DMS79 (cell line): Measurements from ENCODE around the gene JMJD8.
A peak's percentile ranks its signal among the peaks of the same experiment; 100 is the strongest.
"Not testable (repeated sequence)": the region's sequence is repeated elsewhere in the genome, so short reads cannot be mapped to it uniquely, and the experiment has no call there.

Experiments used
- DNase-seq: peaks from one replicate; lab custom pipeline; 2025; lab: John Stamatoyannopoulos, UW

Gene JMJD8

DNA sequence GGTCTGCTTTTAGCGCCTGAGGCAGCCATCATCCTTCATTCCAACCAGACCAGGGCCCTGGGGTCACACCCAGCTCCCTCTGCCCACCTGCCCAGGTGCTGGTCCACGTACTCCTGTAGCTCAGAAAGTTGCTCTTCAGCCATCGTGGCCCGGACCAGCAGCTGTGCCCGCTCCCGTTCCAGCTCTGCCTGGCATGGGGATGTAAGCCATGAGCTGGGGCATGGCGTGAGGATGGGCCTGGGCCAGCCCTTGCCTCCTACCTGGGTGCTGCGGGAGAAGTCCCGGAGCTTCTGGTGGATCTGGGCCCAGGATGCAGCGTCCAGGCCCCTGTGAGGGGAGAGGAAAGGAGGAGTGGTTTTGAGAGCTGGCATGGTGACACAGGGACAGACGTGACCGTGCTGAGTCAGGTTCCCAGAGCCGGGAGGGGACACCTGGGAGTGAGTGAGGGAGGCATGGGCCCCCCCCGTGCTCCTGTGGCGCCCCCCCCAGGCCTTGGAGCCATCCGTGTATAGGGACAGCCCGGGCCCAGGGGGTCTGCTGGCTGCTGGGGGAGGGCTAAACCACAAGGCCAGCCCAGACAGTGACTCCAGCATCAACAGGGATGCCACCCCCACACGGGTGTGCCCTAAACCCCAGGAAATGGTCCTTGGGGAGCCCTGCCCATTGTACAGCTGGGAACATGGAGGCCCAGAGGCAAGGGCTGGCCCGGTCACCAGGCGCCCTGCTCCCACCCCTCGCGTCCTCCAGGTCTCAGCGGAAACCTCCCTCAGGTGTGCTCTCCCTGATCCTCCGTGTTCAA, 38.9 kb upstream of the JMJD8 start:
- no peak for DNase-seq

DNA sequence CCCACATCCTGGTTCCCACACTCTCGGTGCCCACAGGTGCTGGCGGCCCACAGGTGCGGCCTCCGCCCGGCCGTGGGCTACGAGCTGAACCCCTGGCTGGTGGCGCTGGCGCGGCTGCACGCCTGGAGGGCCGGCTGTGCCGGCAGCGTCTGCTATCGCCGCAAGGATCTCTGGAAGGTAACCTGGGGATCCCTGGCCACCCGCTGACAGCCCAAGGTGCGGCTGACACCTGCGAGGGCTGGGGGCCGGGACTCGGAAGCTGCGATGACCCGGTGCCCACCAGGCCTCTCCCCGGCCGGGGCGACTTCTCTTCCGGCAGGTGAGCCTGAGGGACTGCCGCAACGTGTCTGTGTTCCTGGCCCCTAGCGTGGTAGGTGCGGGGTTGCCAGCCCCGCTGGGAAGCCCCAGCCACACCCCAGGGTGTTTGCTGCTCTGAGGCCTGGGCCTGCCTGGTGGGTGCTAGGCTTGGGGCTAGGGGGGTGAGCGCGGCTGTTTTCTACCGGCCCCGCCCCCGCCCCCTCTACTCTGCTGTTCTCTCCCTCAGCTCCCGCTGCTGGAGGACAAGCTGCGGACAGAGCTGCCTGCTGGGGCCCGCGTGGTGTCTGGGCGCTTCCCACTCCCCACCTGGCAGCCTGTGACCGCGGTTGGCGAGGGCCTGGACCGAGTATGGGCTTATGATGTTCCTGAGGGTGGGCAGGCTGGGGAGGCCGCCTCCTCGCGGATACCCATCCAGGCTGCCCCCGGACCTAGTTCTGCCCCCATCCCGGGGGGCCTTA, 37.8 kb upstream of the JMJD8 start:
- DNase-seq = no peak

DNA sequence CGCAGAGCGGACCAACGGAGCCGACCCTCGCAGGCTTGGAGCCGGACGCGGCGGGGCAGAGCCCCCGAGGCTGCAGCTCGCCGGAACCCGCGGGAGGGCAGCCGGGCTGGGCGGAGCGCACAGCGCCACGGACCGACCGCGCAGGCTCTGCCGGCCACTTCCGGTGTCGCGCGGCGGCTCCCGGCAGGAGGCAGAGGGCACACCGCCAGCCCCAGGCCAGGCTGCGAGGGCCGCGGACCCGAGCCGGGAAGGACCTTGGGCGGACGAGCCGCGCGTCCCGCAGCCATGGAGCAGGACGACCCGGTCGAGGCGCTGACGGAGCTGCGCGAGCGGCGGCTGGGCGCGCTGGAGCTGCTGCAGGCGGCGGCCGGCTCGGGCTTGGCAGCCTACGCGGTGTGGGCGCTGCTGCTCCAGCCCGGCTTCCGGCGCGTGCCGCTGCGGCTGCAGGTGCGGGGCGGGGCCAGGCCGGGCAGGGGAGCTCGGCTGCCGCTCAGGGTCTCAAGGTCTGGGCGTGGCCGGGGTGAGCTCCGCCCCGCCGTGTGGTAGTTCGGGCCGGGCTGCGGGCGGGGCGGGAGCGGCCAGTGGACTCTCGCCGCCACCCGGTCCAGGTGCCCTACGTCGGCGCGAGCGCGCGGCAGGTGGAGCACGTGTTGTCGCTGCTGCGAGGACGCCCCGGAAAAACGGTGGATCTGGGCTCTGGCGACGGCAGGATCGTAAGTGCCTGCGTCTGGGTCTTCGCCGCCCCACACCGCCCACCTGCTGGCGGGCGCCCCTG, 37.0 kb upstream of the JMJD8 start, which contains the start of gene ANTKMT:
ANTKMT (plus strand) TSS at position 157 of the 775 bp plus-strand sequence; CDS start at position 286, 129 bp downstream.
- peak; percentile 68 for DNase-seq

DNA sequence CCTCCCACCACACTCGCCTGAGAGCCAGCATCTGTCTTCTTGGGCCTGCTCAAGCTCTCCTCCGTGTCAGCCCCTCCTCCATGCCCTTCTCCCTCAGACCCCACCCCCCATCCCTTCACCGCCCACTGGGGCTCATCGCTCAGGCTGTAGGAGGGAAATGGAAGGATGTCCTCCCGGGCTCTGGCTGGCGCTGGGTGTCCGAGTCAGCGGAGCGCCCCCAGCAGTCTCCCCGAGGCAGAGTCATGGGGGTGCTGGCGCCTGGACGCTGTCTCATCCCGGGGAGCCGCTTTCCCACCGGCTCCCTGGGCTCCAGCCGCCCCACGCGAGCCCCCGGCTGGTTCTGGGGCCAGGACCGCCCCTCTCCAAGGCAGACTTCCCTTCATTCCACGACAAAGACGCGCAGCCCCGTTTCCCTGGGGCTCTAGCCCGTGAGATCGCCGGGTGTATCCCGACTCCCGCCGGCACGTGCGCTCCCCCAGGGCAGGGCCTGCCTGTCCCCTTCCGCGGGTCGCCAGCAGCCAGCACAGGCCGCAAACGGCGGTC, 36.4 kb upstream of the JMJD8 start:
- DNase-seq = peak; percentile 33

DNA sequence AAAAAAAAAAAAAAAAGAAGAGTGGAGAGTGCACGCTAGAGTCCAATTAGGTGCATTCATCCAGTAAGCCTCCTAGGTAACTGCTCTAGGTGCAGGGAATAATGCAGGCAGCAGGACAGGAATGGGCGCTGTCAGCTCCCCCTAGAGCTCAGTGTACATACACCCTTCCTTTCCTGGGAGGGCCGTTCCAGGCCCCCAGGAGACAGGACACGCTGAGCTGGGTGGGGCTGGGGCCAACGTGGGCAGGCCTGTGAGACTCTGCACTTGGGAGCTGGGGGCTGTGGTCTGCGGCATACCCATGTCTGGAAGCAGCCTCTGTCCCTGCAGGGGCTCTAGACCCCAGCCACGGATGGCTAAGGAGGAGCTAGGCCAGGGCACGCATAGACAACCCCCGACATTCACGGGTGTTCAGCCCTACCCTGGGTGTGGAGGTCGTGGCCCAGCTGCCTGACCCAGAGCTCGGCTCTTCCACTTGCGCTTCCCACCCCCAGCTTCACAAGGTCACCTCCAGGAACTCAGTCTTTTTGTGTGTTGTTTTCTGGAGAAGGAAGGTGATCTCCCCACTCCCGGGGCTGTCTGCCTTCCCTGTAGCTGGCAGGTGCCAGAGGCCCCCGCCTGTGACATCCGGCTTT, 35.8 kb upstream of the JMJD8 start:
- DNase-seq = peak; percentile 58

DNA sequence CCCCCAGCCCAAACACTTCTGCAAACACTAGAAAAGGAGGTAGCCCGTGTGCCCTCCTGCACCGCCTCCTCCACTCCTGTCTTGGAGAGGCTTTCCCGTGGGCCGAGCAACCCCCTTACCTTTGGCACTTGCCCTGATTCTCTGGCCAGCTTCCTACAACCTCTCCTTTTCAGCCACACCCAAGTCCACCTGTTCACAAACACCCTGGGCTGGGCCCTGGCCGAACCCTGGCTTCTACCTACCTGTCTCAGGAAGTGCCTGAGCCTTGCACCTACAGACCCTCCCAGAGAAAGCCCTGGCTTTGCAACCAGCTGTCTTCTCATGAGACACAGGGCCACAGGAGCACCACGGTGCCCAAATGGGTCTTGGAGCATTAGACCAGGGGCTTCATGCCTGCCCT, 34.8 kb upstream of the JMJD8 start:
- DNase-seq = no peak

DNA sequence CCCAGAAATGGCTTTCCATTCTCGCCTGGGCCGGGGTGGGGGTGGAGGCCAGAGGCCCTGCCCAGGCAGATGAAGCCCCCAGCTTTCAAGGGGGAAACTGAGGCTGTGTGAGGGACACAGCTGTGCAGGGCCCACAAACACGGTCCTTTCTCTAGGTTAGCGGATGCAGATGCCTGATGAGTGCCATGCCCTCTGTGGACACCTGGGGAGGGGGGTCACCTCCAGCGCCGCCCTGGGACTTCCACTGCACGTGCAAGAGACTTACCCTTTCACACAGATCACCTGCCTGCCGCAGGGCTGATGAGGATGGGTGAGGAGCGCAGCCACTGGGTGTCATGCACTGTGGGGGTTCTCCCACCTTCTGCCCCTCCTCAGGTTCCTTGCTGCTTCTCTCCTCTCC, 34.3 kb upstream of the JMJD8 start:
- no peak for DNase-seq

DNA sequence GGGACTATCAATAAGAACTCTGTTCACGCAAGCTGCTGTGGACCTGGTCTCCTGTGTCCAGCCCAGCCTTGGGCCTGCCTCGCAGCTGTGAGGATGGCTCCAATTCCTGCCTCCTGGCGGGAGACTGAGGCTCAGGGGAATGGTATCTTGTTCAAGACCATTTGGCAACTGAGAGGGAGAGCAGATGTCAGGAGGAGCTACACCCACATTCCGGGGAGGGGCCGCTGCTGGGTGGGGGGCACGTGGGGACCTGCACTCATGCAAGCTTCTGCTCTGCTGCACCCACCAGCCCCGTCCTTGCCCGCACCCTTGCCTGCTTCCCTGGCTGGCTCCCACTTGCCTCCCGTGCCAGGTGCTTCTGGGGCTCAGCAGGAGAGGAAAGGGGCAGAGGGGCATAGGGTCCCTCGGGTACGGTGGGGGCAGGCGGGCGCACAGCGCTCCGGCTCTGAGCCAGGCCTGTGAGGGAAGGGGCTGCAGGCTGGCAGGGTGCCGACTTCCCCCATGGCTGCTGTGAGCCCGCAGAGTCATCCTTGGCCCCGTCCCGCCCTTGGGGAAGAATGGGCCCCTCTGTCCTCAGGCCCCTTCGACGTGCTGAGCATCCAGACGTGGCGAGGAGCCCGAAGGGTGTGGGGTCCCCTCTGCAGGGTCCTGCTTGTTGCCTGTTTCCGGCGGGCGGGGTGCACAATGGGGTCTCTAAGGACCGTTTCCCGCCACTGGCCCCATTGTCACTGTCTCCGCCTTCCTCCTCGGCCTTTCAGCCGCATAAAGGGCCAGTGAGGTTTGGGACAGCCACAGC, 33.5 kb upstream of the JMJD8 start:
- no peak for DNase-seq

DNA sequence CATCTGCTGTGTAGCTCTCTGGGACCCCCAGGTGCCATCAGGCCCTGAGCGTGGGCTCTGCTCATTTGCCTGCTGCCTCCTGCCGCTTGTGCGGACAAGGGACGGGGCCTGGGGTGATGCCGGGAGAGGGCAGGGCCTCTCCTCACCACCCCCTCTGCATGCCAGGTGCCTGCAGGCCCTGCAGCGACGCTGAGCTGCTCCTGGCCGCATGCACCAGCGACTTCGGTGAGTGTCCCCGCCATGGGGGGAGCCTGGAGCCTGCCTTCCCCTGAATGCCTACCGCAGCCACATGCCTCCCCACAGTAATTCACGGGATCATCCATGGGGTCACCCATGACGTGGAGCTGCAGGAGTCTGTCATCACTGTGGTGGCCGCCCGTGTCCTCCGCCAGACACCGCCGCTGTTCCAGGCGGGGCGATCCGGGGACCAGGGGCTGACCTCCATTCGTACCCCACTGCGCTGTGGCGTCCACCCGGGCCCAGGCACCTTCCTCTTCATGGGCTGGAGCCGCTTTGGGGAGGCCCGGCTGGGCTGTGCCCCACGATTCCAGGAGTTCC, 32.7 kb upstream of the JMJD8 start:
- no peak for DNase-seq

DNA sequence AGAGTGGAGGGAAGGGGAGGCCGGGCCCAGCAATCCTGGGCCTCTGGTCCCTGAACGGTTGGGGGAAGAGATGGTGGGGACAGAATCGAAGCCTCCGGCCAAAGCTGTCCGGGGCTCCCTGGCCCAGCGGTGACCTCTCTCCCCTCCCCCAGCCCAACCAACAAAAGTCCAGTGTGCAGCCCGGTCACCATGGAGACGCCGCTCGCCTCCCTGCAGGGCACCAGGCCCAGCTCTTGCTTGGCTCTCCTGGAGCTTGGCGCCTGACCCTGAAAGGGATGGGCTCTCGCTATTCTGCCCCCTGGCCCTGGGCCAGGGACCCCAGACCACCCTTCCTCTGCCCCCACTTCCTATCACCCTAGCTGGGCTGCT, 32.0 kb upstream of the JMJD8 start:
- DNase-seq = no peak

DNA sequence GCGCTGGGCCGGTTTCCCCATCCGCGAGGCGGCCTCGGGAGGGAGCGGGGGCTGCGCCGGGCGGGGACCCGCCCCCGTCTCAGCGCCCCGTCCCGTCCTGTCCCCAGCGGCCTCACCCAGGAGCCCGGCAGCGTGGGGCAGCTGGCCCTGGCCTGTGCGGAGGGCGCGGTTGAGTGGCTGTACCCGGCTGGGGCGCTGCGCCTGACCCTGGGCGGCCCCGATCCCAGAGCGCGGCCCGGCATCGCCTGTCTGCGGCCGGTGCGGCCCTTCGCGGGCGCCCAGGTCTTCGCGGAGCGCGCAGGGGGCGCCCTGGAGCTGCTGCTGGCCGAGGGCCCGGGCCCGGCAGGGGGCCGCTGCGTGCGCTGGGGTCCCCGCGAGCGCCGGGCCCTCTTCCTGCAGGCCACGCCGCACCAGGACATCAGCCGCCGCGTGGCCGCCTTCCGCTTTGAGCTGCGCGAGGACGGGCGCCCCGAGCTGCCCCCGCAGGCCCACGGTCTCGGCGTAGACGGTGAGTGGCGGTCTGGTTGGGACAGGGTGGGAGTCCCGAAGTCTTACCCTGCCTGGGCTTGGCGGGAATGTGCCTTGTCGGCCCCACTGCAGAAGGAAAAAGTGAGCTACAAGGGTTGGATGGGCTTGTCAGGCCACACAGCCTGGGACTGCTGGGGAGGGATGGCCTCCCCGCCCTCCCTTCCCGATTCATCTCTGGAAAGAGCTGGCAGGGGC, 31.5 kb upstream of the JMJD8 start:
- no peak for DNase-seq

DNA sequence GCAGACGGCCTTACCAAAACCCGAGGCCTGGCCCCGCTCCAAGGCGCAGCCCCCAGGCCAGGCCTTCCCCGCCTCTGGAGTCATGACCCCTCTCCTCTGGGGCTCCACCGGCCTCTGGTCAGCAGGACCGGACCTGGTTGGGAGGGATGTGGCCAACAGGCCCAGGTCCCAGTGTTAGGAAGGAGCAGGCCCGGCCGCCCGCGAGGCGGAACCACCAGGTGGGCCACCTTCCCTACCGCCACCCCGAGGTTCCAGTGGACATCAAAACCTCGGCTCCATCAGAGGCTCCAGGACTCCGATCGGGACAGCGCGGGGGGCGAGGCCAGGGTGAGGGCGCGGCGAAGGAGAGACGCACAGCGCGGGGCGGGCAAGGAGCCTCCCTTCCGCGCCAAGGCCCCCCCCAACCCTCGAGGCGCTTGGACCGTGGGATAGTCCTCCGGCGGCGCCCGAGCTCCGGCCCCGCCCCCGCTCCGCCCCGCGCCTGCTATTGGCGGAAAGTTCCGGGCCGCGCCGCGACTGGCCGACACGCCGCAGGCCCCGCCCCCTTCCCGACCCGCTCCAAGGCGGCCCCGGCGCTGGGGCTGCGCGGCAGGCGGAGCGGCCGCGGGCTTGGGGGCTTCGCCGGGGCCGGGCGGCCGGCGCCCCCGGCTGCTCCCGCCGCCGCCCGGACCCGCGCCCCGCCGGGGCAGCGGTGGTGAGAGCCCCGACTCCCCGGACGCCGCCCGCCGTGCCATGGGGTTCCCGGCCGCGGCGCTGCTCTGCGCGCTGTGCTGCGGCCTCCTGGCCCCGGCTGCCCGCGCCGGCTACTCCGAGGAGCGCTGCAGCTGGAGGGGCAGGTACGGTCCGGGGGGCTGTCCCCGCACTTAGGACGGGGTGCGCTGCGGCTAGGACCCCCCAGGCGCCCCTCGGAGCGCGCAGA, 30.7 kb upstream of the JMJD8 start, which contains the start of gene METRN:
METRN (plus strand) TSS at position 561 of the 919 bp plus-strand sequence; CDS start at position 733, 172 bp downstream.
- DNase-seq = peak; percentile 42

DNA sequence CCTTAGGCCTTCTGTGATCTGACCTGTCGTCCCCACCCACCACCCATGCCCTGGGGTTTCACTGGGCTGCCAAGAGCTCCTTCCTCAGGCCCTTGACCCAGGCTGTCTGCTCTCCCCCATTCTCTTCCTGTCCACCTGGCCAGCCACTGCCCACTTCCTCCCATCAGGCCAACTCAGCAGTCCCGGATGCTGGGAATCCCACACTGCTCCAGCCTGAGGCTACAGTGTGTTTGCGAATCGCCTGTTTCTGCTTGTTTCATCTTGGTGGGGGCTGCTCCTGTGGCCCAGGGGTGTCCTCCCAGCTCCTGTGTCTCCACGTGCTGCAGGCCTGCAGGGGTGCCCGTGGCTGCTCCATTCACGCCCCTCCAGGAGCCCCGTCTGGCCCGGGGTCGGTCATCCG, 29.9 kb upstream of the JMJD8 start:
- DNase-seq = no peak

DNA sequence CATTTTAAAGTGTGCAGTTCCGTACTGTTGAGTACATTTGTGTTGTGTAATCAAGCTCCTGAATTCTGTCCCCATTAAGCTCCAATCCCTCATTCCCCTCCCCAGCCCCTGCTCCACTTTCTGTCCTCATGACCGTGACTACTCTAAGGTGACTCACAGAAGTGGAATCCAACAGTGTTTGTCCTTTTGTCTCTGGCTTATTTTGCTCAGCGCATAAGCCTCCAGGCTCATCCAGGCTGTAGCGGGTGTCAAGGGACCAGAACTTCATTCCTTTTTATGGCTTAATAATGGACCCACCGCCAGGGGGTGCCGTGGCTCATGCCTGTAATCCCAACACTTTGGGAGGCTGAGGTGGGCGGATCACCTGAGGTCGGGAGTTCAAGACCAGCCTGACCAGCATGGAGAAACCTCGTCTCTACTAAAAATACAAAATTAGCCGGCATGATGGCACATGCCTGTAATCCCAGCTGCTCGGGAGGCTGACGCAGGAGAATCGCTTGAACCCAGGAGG, 28.7 kb upstream of the JMJD8 start:
- DNase-seq = not testable (repeated sequence)

DNA sequence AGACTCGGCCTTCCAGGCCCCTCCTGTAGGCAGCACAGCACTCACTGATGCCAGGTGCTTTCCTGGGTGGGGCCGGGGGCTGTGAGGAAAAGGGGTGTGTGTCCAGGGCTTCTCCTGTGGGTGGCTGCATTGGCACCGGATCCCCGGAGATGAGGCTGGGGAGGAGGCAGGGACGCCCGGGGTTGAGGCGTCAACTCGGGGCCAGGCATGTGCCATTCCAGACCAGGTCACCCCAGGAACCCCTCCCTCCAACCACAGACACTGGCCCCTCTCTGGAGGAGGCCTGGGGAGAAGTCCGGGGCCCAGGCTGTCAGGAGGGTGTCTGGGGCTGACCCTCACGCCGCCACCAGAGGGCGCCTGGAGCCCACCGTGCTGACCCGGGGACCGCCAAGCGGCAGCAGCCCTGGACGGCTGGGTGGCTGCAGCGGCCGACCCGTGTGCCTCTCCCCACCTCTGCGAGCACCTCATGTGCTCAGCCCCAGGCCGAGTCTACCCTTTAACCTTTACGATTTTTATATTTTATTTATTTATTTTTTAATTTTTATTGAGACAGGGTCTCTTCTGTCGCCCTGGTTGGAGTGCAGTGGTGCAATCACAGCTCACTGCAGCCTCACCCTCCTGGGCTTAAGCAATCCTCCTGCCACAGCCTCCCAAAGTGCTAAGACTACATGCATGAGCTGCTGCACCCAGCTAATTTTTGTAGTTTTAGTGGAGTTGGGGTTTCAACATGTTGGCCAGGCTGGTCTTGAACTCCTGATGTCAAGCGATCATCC, 27.6 kb upstream of the JMJD8 start:
- peak; percentile 29 for DNase-seq

DNA sequence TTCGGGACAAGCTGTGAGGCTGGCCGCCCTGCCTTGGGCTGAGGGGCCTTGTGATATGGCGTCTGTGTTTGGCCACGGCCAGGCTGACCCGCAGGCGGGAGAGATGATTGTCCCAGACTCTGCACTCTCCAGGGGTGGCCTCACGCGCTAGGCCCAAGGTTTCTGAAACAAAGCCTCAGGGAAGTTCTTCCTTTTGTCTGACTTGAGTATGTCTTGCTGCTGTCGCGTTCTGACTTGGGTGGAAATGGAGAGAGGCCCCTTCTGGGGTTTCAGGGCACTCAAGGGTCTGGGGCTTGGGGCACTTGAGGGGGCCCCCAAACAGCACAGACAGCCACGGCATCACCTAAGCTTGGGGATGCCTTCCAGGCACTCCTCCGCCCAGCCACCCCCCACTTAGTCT, 26.9 kb upstream of the JMJD8 start:
- no peak for DNase-seq

DNA sequence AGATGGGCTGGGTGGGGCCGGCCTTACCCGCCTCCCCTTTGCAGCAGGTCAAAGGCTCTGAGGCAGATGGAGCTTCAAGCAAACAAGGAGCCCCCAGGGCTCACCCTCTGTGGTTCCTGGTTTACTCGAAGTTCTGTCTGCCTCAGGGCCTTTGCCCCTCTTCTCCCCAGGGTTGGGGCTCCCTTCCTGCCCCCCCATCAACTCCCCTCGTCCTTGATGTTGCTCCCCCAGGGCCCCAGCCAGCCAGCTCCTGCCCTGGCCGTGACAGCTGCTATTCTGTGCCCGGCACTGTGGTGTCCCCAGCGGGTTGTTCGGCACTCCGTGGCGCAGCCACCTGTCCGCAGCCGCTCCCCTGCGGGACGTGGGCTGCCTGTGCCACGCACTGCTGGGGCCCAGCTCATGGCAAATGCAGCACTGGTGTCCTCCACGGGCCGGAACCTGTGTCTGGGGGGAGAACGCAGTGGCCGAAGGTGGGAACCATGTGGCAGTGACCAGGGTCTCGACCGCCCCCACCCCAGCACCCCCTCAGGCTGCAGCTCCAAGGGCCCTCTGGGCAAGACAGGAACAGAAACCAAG, 26.5 kb upstream of the JMJD8 start:
- no peak for DNase-seq
